CD4-positive, alpha-beta memory T cell (primary cell): ENCODE results near the gene UFSP2. TPM values are rescaled to one million over a fixed set of nuclear protein-coding genes. Genes with fewer than 3 reads are reported as not detected.

Experiments
- polyA plus RNA-seq, 2 donors: library from polyadenylated mRNA; unstranded; fragments of 300-500 nt; fragmentation: Illumina TruSeq; gene quantifications; one replicate each; pipeline ENCODE4 v1.2.3, GENCODE V29; 2021
- total RNA-seq, 2 experiments: library from RNA; stranded (reverse); gene quantifications; one replicate each; pipeline ENCODE4 v1.2.3, GENCODE V29; 2021

UFSP2 gene
- total and polyA plus RNA-seq, 4 experiments from 2014 or later, result 30.1 to 53.8 (median 37.0) TPM

Other genes starting within 250 kb of the UFSP2 start
- gene CFAP97, start 222.0 kb downstream of the UFSP2 start, total RNA-seq, result 10 to 100 TPM; 41.6 to 41.9 TPM
- gene CFAP97, start 222.0 kb downstream of the UFSP2 start, polyA plus RNA-seq, result 100 to 1,000 TPM; 123 to 128 TPM
- 10 to 100 TPM; 23.0 to 24.5 TPM for gene SNX25, start 216.4 kb downstream of the UFSP2 start, total RNA-seq
- 1 to 10 TPM; 3.5 to 8.4 TPM for gene SNX25, start 216.4 kb downstream of the UFSP2 start, polyA plus RNA-seq
- 1 to 10 TPM; 1.9 TPM for gene LRP2BP, start 30.0 kb downstream of the UFSP2 start, total RNA-seq
- under 1 TPM in 1 of 2 donors, not detected in 1; 0.20 TPM for gene LRP2BP, start 30.0 kb downstream of the UFSP2 start, polyA plus RNA-seq
- 1 to 10 TPM; 5.9 to 6.6 TPM for gene ANKRD37, start 29.1 kb downstream of the UFSP2 start, total RNA-seq
- gene ANKRD37, start 29.1 kb downstream of the UFSP2 start, polyA plus RNA-seq, result 10 to 100 TPM in 1 of 2 donors, 1 to 10 TPM in 1; 9.5 to 10.2 TPM
- gene CCDC110, start 45.8 kb upstream of the UFSP2 start, total RNA-seq, result under 1 TPM; 0.19 to 0.90 TPM
- under 1 TPM in 1 of 2 donors, not detected in 1; 0.24 TPM for gene CCDC110, start 45.8 kb upstream of the UFSP2 start, polyA plus RNA-seq
- gene PDLIM3, start 109.5 kb upstream of the UFSP2 start, total RNA-seq, result not detected
- not detected for gene PDLIM3, start 109.5 kb upstream of the UFSP2 start, polyA plus RNA-seq